ENCODE data around the gene OTOG.

DNA sequence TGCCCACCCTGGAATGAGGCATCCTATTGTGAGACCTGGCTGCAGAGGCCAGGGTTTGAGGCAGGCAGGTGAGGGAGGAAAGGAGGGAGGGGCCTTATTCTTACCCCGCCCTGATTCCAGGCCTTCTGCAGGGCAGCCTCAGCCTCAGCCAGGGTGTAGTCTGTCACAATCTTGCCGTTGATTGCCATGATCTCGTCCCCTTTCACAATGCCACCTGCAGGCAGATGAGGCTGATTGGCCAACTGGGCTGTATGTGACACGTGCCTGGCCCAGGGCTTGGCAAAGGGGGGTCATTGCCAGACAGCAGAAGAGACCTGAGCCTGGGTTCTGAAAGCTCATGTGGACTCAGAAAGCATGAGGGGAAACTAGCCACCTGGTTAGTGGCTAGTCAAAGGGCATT is 49.0 kb upstream of the OTOG start:
- TF ChIP-seq, protein P1, sequence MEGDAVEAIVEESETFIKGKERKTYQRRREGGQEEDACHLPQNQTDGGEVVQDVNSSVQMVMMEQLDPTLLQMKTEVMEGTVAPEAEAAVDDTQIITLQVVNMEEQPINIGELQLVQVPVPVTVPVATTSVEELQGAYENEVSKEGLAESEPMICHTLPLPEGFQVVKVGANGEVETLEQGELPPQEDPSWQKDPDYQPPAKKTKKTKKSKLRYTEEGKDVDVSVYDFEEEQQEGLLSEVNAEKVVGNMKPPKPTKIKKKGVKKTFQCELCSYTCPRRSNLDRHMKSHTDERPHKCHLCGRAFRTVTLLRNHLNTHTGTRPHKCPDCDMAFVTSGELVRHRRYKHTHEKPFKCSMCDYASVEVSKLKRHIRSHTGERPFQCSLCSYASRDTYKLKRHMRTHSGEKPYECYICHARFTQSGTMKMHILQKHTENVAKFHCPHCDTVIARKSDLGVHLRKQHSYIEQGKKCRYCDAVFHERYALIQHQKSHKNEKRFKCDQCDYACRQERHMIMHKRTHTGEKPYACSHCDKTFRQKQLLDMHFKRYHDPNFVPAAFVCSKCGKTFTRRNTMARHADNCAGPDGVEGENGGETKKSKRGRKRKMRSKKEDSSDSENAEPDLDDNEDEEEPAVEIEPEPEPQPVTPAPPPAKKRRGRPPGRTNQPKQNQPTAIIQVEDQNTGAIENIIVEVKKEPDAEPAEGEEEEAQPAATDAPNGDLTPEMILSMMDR (IDR thresholded peaks at IDR 0.05; ENCODE audit: low read depth, low read length), result no peak
- TF ChIP-seq MYC (IDR thresholded peaks at IDR 0.05; ENCODE audit: low read depth, low read length), result peak; percentile 72
- no peak for TF ChIP-seq POLR2A (IDR thresholded peaks at IDR 0.05; ENCODE audit: extremely low read depth, insufficient read length)

Measured in NB4 (cell line).